Activated CD4-positive, CD25-positive, alpha-beta regulatory T cell (primary cell): ENCODE data around the gene RAI2.
"Not testable (repeated sequence)": the region's sequence is repeated elsewhere in the genome, so short reads cannot be mapped to it uniquely, and the experiment has no call there.

Source experiments
- DNase-seq, 4 experiments: peaks; one replicate each; lab custom pipeline; 2025; lab: John Stamatoyannopoulos, UW

Gene RAI2

DNA sequence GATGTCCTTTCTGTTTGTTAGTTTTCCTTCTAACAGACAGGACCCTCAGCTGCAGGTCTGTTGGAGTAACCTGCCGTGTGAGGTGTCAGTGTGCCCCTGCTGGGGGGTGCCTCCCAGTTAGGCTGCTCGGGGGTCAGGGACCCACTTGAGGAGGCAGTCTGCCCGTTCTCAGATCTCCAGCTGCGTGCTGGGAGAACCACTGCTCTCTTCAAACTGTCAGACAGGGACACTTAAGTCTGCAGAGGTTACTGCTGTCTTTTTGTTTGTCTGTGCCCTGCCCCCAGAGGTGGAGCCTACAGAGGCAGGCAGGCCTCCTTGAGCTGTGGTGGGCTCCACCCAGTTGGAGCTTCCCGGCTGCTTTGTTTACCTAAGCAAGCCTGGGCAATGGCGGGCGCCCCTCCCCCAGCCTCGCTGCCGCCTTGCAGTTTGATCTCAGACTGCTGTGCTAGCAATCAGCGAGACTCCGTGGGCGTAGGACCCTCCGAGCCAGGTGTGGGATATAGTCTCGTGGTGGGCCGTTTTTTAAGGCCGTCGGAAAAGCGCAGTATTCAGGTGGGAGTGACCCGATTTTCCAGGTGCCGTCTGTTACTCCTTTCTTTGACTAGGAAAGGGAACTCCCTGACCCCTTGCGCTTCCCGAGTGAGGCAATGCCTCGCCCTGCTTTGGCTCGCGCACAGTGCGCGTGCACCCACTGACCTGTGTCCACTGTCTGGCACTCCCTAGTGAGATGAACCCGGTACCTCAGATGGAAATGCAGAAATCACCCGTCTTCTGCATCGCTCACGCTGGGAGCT, 74.3 kb downstream of the RAI2 start:
- DNase-seq: not testable (repeated sequence)

DNA sequence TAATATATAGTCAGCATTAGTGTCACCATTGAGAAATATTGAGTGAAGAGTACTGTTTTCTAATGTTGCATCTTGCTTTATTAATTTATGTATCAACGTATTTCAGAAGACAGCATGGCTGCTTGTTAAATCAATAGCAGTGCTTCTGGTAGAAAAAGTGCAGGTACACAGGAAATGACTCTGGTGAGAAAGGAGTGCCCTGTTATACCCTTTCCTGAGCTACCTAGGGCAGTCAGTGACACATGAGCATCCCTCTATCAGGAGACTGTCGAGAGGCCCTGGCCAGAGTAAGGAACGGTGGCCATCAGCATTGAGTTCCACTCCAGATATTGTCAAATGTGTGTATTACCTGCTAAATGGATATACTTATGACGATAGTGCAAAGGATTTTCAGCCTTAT, 81.7 kb downstream of the RAI2 start:
- no peak for DNase-seq

DNA sequence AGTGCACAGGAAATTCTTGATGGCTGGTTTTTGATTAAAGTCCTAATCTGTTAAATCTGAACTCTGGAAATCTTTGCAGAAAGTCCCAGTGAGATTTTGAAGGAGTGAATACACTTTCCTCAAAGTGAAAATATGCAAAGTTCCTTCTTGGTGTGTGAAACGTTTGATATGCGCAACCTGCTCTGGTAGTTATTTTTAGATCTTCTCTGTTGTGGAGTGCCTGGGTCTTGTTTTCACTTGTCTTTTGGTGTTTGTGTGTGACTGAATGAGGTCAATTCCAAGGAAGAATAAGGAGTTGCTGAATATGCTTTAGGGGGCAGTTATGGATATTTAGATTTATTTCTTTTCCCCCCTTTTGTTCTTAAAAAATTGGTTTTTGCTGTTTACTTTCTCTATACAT, 82.1 kb downstream of the RAI2 start:
- no peak for DNase-seq

DNA sequence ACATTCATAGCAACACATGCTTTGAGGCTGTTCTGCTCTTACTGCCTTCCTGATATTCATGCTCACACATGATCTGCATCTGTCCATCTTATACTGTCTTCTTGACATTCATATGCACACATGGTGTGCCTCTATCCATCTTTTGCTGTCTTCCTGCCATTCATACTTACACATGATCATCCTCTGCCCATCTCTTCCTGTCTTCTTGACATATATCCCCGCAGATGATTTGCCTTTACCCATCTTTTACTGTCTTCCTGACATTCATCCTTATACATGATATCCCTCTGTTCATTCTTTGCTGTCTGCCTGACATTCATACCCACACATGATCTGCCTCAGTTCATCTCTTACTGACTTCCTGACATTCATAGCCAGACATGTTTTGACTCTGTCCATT, 87.0 kb downstream of the RAI2 start:
- no peak for DNase-seq

DNA sequence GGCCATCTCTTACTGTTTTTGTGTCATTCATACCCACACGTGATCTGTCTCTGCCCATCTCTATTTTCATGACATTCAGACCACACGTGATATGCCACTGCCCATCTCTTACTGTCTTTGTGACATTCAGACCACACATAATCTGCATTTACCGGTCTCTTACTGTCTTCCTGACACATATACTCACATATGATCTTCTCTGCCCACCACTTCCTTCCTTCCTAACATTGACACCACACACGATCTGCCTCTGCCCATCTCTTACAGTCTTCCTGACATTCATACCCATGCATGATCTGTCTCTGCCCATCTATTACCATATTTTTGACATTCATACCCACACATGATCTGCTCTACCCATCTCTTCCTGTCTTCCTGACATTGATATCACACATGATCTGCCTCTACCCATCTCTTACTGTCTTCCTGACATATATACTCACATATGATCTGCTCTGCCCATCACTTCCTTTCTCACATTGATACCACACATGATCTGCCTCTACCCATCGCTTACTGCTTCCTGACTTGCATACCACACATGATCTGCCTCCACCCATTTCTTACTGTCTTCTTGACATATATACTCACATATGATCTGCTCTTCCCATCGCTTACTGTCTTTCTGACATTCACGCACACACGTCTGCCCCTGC, 87.7 kb downstream of the RAI2 start:
- no peak for DNase-seq

DNA sequence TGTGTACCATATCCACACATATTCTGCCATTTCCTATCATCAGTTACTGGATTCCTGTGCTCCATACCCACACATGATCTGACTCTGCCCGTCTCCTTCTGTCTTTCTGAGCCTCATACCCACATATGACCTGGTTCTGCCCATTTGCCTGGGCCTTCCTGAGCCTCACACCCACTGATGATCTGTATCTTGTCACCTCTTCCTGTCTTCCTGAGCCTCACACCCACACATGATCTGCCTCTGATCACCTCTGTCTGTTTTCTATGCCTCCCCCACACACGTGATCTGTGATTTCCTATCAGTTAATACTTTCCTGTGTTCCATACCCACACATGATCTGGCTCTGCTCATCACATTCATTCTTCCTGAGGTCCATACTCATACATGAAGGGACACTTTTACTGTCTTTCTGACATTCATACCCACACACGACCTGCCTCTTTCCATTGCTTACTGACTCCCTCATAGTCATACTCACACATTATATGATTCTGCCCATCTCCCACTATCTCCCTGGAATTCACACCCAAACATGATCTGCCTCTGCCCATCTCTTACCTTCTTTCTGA, 91.3 kb downstream of the RAI2 start:
- no peak for DNase-seq

DNA sequence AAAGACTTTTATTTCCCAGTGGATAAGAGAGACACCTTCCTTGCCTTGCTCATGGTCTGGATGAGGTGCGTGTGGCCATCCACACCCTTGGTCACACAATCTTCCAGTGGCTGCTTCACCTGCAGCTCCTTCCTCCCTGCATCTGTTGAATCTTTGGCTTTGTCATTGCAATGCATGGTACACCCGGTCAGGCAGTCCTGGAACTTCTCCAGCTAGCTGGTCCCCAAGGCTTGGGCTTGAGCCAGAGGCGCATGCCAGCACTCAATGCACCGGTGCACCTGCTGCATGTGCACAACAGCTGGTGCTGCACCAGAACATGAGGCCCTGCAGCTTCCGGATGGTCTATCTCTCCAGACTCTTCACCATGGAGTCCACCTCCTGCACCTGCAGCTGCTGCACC, 92.1 kb downstream of the RAI2 start:
- DNase-seq: no peak

DNA sequence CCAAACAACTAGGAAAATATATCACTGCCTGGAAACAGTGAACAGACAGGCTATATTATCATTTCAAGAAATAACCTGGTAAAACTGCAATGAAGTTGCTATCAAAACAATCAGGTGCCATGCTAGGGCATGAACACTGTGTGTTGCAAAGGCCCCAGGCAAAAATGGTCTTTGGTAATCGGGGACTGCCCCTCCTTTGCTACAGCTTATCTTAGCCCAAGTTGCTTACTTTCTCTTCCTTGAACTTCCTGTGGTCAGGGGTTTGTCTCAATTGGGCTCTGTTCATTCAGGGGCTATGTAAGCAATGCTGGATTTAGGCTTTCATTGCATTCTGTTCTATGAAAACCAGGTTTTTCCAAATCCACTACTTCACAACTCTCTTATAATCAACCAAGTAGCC, 93.4 kb downstream of the RAI2 start:
- no peak for DNase-seq

DNA sequence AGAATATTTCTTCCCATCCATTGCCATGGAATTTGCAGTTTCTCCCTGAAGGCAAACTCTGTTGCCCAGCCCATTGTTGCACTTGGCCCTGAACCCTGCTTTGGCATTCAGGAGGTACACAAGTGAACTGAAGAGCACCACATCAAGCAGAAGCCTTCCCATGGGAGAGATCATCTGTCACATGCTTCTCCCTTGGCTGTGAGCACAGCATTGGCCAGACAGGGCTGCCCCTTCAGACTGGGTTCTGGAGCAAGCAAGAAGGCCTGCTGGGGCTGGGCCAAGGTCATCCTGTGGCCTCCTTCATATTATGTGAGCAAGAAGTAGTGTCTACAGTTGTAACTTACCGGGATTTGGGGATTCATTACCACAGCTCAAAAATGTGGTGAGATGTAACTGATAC, 101.1 kb downstream of the RAI2 start:
- no peak for DNase-seq

DNA sequence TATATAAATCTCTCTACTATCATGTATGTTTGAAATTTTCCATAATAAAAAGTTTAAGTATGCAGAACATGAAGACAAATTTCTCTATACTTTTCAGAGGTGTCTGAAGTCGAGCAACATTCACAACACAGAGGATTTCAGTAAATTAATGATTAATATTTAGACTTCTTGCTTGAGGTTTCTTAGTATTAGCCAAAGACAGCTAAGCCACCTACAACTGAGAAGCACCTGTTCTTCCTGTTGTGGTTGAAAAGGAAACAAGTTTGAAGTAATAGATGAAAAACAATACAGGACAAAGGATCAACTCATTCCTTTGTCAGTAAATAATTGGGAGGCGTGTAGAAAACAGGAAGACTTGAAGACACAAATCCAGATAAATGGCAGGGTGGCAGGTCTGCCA, 102.7 kb downstream of the RAI2 start:
- DNase-seq: no peak

DNA sequence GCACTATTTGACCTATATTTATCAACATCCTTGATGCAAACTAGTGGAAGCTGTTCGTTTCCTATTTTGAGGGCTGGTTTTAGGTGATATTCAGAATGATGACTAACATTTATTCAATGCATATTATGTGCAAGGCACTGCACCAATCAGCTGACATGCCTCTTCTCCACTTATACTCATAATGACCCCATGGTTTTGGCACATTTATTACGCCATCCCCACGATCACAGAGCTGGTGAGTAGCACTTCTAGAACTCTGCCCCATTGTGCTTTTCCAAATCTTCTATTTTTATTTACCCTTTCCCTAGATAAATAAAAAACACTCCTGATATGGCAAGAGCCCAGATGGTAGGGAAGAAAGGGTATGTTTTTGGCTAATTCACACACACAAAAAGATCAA, 110.7 kb downstream of the RAI2 start:
- no peak for DNase-seq
